ENCODE results near the gene PCNX1. TPM values are rescaled to one million over a fixed set of nuclear protein-coding genes. Genes with fewer than 3 reads are reported as not detected.

The PCNX1 gene
- total RNA-seq, 1 donor from 2014 or later, result 18.0 TPM

GRCh38 chr14:71133296-71133695 lies 226.0 kb downstream of the PCNX1 start:
- H3K4me3 ChIP-seq (ENCODE audit: low read depth, low read length), result no peak overlapping the region
- no peak for DNase-seq (ENCODE audit: low read depth)
- TF ChIP-seq CTCF (conservative IDR thresholded peaks at IDR 0.05; ENCODE audit: low read depth, low read length), result no peak

GRCh38 chr14:71135496-71135895 lies 228.2 kb downstream of the PCNX1 start:
- DNase-seq (ENCODE audit: low read depth), result no peak
- no peak overlapping the region for H3K4me3 ChIP-seq (ENCODE audit: low read depth, low read length)
- no peak for TF ChIP-seq CTCF (conservative IDR thresholded peaks at IDR 0.05; ENCODE audit: low read depth, low read length)

DNA sequence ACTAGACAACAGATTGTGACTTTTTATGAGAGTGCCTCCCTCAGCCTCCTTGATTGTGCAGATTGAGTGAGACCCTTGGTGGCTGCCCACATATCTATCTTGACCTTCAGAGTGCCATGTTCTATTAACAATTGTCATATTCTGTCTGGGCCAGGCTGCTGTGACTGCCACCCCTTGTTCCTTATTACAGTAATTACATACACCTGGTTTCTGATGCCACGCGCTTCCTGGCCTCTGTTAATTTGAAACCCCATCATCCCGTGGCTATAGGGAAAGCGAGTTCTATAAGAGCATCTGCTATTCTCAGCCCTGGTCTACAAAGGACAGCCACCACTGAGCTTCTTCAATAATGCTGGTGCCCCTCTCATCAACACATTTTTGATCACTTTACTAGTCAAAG lies 228.7 kb downstream of the PCNX1 start:
- no peak for TF ChIP-seq CTCF (conservative IDR thresholded peaks at IDR 0.05; ENCODE audit: low read depth, low read length)

GRCh38 chr14:71136386-71137060 lies 229.3 kb downstream of the PCNX1 start:
- no peak overlapping the region for H3K4me3 ChIP-seq (ENCODE audit: low read depth, low read length)
- no peak for TF ChIP-seq CTCF (conservative IDR thresholded peaks at IDR 0.05; ENCODE audit: low read depth, low read length)
- DNase-seq (ENCODE audit: low read depth), result no peak

More for the DNA sequence above, 228.7 kb downstream of the PCNX1 start:
- no peak overlapping the region for H3K4me3 ChIP-seq (ENCODE audit: low read depth, low read length)
- no peak for DNase-seq (ENCODE audit: low read depth)

DNA sequence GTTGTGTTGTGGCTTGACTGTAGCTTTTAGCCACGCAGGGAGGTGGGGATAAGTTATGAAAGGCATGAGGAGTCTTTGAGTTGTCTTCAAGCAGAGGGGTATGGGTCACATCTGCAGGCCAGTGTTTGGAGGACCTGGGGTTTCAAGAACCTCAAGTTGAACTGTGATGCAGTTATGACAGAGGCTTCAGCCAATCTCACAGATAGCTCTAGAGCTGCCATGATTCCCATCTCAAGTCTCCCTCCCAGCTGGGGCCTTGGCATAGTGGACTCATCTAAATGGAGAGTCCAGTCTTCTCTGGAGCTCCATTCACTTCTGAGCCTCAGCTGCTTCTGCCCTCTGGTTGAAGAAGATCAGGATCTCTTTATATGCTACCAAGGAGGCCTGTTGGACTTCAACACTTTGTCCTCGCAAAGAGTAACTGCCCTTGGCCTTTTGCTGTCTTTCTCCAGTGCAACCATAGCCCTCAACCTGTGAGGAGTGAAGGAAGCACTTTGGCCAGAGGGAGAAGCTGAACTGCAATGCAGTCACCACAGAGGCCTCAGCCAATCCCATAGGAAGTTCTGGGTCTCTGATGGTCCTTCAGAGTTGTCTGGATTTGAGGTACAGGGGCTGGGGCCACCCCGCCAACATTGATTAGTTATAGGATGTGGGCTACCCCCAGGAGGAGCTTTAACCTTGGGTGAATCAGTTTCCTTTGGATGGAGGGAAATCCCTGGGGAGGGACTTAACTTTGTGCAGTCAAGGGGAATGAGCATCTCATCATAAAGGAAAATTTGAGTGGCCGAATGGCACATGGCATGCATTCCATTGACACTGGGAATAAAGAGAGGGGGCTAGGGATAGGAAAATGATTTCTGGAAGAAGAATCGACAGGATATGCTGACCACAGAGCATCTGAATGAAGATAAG lies 230.5 kb downstream of the PCNX1 start:
- no peak overlapping the region for H3K4me3 ChIP-seq (ENCODE audit: low read depth, low read length)
- TF ChIP-seq CTCF (conservative IDR thresholded peaks at IDR 0.05; ENCODE audit: low read depth, low read length), result no peak
- no peak for DNase-seq (ENCODE audit: low read depth)

- peak overlapping the region; percentile 7 for H3K4me3 ChIP-seq (ENCODE audit: low read depth, low read length)
- no peak for DNase-seq (ENCODE audit: low read depth)
- TF ChIP-seq CTCF (conservative IDR thresholded peaks at IDR 0.05; ENCODE audit: low read depth, low read length), result peak; percentile 96
Observed at GRCh38 chr14:71138448-71139293, 231.4 kb downstream of the PCNX1 start.

Data from epithelial cell of proximal tubule (primary cell).